Stomach (tissue), 9 donors: Measurements from ENCODE around the gene ATP11A. TPM values are rescaled to one million over a fixed set of nuclear protein-coding genes. Genes with fewer than 3 reads are reported as not detected.
"Not testable (repeated sequence)": the region's sequence is repeated elsewhere in the genome, so short reads cannot be mapped to it uniquely, and the experiment has no call there.

Source experiments
- DNase-seq, 2 donors: peaks; one replicate each; pipeline versions ENCODE4 v3.0.0 to v3.0.0-alpha.2; 2013 to 2019
- H3K27ac ChIP-seq, 5 donors: fragments of 200-600 bp in 4 of 5; sonication (generic) in 4 of 5; one replicate each; pipeline ENCODE4 v1.5.1; 2013 to 2019; ENCODE audit warnings: mild to moderate bottlenecking in 1 of 5, moderate library complexity in 1 of 5
- H3K27me3 ChIP-seq, 3 donors: fragments of 200-600 bp; sonication (generic); one replicate each; pipeline ENCODE4 v1.5.1; 2017 to 2019; ENCODE audit warnings: mixed run types in 1 of 3
- H3K36me3 ChIP-seq, 4 donors: fragments of 200-600 bp; sonication (generic); 1 replicate in 3 of 4; 2 replicates in 1 of 4; pipeline ENCODE4 v1.5.1; 2016 to 2019
- H3K4me1 ChIP-seq, 4 donors: fragments of 200-600 bp; sonication (generic); one replicate each; pipeline ENCODE4 v1.5.1; 2016 to 2019
- H3K4me3 ChIP-seq, 4 donors: fragments of 200-600 bp; sonication (generic) in 3 of 4; one replicate each; pipeline ENCODE4 v1.5.1; 2016 to 2019; ENCODE audit warnings: mild to moderate bottlenecking in 1 of 4
- H3K9me3 ChIP-seq, 4 donors: fragments of 200-600 bp; sonication (generic); one replicate each; pipeline ENCODE4 v1.5.1; 2016 to 2019
- EP300 ChIP-seq: sonication (generic); formaldehyde crosslinking; IDR thresholded peaks from one replicate; pipeline ENCODE4 v1.6.1; 2017; ENCODE audit warnings: antibody characterized with exemption
- POLR2A ChIP-seq, 4 donors: fragments of 450-650 bp; IDR thresholded peaks; one replicate each; pipeline ENCODE4 v1.6.1; 2016; ENCODE audit warnings: antibody characterized with exemption in 4 of 4, control low read depth in 2 of 4, mild to moderate bottlenecking in 1 of 4, moderate library complexity in 1 of 4
- POLR2AphosphoS5 ChIP-seq, 3 donors: sonication (generic); formaldehyde crosslinking; IDR thresholded peaks; one replicate each; pipeline ENCODE4 v1.6.1; 2016; ENCODE audit warnings: antibody characterized with exemption in 3 of 3
- WGBS, 5 donors: extraction: QIAGEN DNeasy Blood & Tissue Kit in 3 of 5; methylation state at CpG; one replicate each; pipeline versions ENCODE4 v1.1.5 to v1.1.7; 2013 to 2018; 5-methylcytosine and 5-hydroxymethylcytosine counted together
- intact Hi-C: fragments of 100-400 bp; cut with DNase I; formaldehyde crosslinking; loops from one replicate; pipeline ENCODE4 v1.15.1; 2023; ENCODE audit warnings: low total_unique reads
- polyA plus RNA-seq, 3 donors: library from polyadenylated mRNA; stranded (reverse); fragments of 200-250 nt; gene quantifications; one replicate each; pipeline ENCODE4 v1.2.3, GENCODE V29; 2013
- total RNA-seq, 5 donors: library from RNA; depleted of rRNA; stranded (reverse); fragments of >200 nt; gene quantifications; one replicate each; pipeline versions ENCODE4 v1.1.0 to v1.2.3, GENCODE V29; 2014 to 2016
- TF ChIP-seq, protein P1 (sequence below), 7 experiments: fragments of 450-650 bp in 4 of 7; fragments of 200-600 bp in 3 of 7; sonication (generic) in 3 of 7; IDR thresholded peaks; one replicate each; pipeline ENCODE4 v1.5.1; 2016 to 2019; ENCODE audit warnings: antibody characterized with exemption in 7 of 7, control low read depth in 2 of 7, mild to moderate bottlenecking in 1 of 7
- donor health status: healthy with polysubstance abuse.
- donor health status: Bipolar disorder and iron deficiency.
- donor health status: healthy.

Gene ATP11A
- total and polyA plus RNA-seq, 8 donors: 1.1 to 70.9 (median 12.3) TPM

DNA sequence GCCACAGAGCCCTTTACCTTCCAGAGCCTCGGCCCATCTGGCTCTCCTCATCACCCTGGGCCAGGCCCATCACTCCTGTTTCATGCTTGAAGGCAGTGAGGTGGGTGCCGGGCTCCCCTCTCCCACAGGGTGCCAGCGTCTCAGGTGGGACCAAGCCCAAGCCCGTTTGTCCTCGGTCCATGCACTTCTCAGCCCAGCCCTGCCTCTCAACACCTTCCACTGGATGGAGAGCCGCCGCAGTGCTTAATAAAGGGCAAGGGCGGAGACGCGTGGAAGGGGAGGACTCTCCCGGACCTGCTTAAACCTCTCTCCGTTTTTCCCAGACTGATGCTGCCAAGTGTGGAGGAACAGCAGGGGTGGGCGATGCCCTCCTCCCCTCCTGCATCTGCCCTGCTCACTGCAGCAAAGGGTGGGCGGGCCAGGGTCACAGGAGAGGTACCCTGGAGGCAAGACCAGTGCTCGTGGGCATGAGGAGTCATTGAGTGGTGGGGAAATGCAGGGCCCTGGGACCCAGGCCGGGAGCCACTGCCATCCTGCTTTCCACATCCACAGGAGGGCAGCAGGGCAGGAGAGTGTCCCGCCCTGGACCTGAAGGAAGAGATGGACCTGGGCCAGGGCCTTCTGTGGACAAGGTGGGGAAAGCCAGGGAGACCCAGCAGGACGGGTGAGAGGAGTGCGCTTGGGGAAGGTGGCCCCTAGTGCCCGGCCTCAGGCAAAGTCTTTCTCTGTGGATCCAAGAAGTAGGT, 9.7 kb upstream of the ATP11A start:
- Histone ChIP-seq H3K36me3 (no peaks in the 10 kb centered on the region), H3K27me3 (peaks cover 0 to 5% (median 0%) of the 10 kb centered on the region in 3 donors), H3K27ac (no peak overlapping the region), H3K4me1 (no peaks in the 10 kb centered on the region), H3K9me3 (no peaks in the 10 kb centered on the region), H3K4me3 (no peak overlapping the region)
- DNase-seq: peak in 1 of 2 donors; percentile 24
- WGBS, 5 donors: 84 to 95% (median 89%) methylated on average over 12 to 20 of the region's 20 CpGs
- TF ChIP-seq EP300 (no peak), POLR2AphosphoS5 (IDR thresholded peaks at IDR 0.05) (no peak), POLR2A (IDR thresholded peaks at IDR 0.05) (no peak)
- TF ChIP-seq, protein P1, sequence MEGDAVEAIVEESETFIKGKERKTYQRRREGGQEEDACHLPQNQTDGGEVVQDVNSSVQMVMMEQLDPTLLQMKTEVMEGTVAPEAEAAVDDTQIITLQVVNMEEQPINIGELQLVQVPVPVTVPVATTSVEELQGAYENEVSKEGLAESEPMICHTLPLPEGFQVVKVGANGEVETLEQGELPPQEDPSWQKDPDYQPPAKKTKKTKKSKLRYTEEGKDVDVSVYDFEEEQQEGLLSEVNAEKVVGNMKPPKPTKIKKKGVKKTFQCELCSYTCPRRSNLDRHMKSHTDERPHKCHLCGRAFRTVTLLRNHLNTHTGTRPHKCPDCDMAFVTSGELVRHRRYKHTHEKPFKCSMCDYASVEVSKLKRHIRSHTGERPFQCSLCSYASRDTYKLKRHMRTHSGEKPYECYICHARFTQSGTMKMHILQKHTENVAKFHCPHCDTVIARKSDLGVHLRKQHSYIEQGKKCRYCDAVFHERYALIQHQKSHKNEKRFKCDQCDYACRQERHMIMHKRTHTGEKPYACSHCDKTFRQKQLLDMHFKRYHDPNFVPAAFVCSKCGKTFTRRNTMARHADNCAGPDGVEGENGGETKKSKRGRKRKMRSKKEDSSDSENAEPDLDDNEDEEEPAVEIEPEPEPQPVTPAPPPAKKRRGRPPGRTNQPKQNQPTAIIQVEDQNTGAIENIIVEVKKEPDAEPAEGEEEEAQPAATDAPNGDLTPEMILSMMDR (IDR thresholded peaks at IDR 0.05): no peak
- intact Hi-C loops: no loop called here

DNA sequence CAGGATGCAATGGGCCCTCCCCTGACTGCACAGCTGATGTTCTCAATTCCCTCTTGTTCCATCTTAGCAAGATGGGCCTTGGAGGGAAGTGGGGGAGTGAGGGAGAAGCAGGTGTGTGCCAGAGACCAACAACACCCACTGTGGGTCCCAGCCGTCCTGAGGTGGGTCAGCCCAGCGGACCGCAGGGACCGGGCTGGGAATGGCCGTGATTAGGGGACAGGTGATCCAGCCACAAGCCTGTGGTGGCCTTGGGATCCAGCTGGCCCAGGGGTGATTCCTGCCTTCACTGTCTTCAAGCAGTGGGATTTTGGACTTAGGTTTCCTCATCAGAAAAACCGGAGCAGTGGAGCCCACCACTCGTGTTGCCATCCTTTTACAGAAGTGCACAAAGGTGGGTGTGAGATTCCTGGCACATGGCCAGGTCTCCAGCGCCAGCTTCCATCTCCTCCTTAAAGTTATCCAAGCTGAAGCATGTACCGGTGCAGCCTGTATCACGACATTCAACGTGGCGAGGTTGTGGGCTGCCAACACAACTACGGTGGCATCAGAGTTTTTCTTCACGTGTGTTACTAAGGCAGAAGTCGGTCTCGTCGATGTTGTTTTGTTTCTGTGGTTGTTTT, 9.0 kb upstream of the ATP11A start:
- Histone ChIP-seq H3K36me3 (no peaks in the 10 kb centered on the region), H3K4me1 (no peaks in the 10 kb centered on the region), H3K4me3 (no peak overlapping the region), H3K27me3 (peaks cover 0 to 5% (median 0%) of the 10 kb centered on the region in 3 donors), H3K9me3 (no peaks in the 10 kb centered on the region), H3K27ac (no peak overlapping the region)
- WGBS, 5 donors: 85 to 93% (median 90%) methylated on average over 17 of the region's 17 CpGs
- intact Hi-C loops: no loop called here
- TF ChIP-seq POLR2A (IDR thresholded peaks at IDR 0.05) (no peak), EP300 (no peak), POLR2AphosphoS5 (IDR thresholded peaks at IDR 0.05) (no peak)
- TF ChIP-seq, protein P1 (IDR thresholded peaks at IDR 0.05): no peak
- DNase-seq: peak in 1 of 2 donors; percentile 16

DNA sequence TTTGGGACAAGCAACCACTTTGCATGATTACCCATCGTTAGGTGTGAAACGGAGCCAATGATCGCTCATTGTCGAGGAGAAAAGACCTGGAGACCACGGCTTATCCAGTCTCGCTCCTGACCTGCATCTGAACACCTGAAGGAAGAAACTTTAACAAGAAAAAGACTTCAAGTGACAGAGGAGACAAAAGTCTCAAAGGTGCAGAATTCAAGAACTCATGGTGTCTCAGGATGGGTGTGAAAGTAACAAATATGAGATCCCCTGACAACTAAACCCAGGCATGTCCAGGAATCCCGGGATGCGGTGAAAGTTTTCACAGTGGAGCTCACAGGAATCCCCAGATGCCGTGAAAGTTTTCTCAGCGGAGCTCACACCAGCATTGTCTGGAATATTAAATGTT, 6.3 kb upstream of the ATP11A start:
- Histone ChIP-seq H3K27me3 (no peaks in the 10 kb centered on the region), H3K4me1 (peaks cover 0 to 8% (median under 1%) of the 10 kb centered on the region in 4 donors), H3K4me3 (no peak overlapping the region), H3K9me3 (no peaks in the 10 kb centered on the region), H3K27ac (no peak overlapping the region), H3K36me3 (no peaks in the 10 kb centered on the region)
- TF ChIP-seq POLR2A (IDR thresholded peaks at IDR 0.05) (no peak), POLR2AphosphoS5 (IDR thresholded peaks at IDR 0.05) (no peak), EP300 (no peak)
- TF ChIP-seq, protein P1 (IDR thresholded peaks at IDR 0.05): no peak
- WGBS, 5 donors: 88 to 93% (median 93%) methylated on average over 10 of the region's 10 CpGs
- no peak for DNase-seq
- intact Hi-C loops: no loop called here

DNA sequence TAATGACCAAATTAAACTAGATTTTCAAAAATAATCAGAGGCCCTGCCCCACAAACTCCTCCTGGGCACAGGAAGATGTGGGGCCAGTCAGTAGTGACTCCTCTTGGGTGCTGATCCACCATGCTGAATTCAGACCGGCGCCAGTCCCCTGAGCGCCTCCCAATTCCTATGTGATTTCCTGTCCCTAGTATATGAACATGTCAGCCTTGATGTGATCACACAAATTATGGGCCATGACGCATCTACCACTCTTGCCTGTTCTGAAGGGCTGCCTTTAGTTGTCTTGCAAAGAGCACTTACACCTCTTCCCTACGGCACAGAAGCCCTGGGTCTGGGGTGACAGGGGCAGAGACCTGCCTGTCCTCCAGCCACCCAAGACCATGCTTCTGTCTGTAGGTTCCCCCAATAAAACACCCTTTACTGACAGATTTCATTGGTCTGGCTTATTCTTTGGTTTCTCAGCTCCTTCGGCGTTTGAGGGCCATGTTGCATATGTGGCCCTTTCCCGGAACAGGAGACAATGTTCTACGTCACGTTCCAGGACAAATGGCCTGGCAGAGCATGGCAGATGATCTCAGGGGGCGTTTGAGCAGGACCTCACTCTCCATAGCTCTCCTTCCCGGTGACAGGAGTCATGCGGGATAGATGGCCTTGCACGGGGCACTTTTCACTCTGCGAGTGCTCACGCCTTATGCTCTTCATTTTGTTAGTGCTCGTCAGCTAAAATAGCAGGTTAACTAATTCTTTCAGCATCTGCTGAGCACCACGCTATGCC, 5.6 kb upstream of the ATP11A start:
- Histone ChIP-seq H3K27ac (no peak overlapping the region), H3K4me1 (peaks cover 0 to 14% (median 6%) of the 10 kb centered on the region in 4 donors), H3K9me3 (no peaks in the 10 kb centered on the region), H3K4me3 (no peak overlapping the region), H3K27me3 (no peaks in the 10 kb centered on the region), H3K36me3 (no peaks in the 10 kb centered on the region)
- intact Hi-C loops: no loop called here
- DNase-seq: peak in 1 of 2 donors; percentile 5
- WGBS, 5 donors: 94 to 96% (median 94%) methylated on average over 18 of the region's 18 CpGs
- TF ChIP-seq, protein P1 (IDR thresholded peaks at IDR 0.05): no peak
- no peak for TF ChIP-seq POLR2AphosphoS5 (IDR thresholded peaks at IDR 0.05)
- TF ChIP-seq POLR2A (IDR thresholded peaks at IDR 0.05): no peak
- no peak for TF ChIP-seq EP300

DNA sequence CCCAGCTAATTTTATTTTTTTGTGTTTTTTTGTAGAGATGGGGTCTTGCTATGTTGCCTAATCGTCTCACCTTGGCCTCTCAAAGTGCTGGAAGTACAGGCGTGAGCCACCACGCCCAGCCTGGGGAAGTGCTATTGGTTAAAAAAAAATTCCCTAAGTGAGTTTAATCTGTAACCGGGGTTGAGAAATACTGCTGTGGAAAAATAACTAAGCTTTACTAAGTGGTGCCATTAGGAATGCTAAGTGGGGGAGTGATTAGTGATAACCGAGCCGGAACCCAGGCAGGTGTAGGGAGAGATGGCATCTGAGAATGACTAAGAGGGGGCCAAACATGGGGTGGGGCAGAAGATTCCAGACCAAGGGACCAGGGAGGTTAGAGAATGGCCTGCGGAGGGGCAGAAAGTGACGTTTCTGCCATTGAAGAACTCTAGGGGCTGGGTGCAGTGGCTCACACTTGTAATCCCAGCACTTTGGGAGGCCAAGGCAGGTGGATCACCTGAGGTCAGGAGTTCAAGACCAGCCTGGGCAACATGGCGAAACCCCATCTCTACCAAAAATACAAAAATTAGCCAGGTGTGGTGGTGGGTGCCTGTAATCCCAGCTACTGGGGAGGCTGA, 4.5 kb upstream of the ATP11A start:
- H3K4me1 ChIP-seq: peaks cover 0 to 16% (median 9%) of the 10 kb centered on the region in 4 donors
- H3K27ac ChIP-seq, H3K36me3 ChIP-seq, H3K27me3 ChIP-seq, H3K9me3 ChIP-seq, intact Hi-C loops, H3K4me3 ChIP-seq: not testable (repeated sequence)
- peak in 1 of 2 donors; percentile 72 for DNase-seq
- 55 to 72% (median 60%) methylated on average over 9 of the region's 9 CpGs for WGBS, 5 donors
